HG02938 (cell line): ENCODE measurements around the gene RRAGD.

Source experiments
- ATAC-seq: cut with Tn5 transposase; IDR thresholded peaks from one replicate; pipeline ENCODE4 v1.9.1; 2021; ENCODE audit warnings: mild to moderate bottlenecking, moderate library complexity; ENCODE audit not compliant: unreplicated experiment

RRAGD gene

DNA sequence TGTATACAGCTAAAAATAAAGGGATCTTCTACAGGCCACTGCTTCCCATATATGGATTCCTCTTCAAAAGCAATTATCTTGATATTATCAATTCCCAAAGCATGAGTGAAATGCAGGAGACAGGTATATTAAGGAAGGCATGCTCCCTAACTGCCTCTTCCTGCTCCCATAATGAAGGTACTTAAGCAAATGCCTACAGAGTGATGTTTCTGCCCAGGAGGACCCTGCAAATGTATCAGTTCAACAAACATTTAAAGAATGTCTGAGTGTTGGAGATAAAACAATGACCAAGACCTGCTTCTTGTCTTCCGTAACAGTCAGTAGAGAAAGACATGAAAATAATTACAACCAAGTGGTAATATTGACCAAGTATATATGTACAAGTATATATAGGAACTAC is 63.7 kb downstream of the RRAGD start:
- no peak for ATAC-seq

DNA sequence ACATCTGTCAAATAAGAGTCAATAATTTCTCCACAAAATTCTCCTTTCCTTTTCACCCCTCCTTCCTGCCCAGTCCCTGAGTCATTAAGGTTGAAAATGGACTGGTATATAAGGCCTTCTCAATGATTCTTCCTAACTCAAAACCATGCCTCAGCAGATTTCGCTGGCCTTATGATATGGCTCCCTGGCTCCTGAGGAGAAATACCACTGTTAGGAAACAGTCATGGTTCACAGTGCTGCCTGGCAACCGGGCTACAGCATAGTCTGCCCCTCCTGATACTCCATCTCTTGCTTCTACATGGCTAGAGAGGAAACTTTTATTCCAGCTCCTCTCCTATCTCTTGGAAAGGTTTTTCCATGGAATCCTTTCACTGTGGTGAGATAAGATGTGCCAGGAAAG is 64.2 kb downstream of the RRAGD start:
- ATAC-seq: no peak

DNA sequence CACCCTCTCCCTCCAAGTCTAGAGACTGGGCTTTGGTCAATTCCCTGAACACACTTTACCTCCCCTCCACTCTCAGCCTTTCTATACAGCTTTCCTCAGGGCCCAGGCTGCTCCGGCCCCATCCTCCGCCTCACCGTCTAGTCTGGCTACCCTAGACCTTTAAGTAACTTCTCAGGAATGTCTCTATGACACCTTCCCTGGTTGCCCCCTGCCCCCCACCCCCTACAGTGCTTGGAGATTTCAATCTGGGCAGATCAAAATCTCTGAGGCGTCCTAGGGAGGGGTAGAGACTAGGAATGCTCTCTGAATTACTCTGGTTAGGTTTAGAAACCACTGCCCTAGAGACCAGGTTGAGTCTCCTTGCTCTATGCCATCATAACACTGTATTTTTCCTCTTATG is 65.6 kb downstream of the RRAGD start:
- ATAC-seq: no peak

DNA sequence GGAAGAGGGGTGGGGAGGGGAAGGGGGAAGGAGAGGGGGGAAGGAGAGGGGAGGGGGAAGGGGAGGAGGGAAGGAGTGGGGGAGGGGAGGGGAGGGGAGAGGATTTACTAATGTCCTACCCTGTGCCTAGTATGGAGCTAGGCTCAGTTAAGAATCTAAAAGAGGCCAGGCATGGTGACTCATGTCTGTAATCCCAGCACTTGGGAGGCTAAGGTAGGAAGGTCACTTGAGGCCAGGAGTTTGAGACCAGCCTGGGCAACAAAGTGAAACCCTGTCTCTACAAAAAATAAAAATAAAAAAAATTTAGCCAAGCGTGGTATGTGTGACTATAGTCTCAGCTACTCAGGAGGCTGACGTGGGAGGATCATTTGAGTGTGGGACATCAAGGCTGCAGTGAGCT is 72.5 kb downstream of the RRAGD start:
- ATAC-seq: no peak

DNA sequence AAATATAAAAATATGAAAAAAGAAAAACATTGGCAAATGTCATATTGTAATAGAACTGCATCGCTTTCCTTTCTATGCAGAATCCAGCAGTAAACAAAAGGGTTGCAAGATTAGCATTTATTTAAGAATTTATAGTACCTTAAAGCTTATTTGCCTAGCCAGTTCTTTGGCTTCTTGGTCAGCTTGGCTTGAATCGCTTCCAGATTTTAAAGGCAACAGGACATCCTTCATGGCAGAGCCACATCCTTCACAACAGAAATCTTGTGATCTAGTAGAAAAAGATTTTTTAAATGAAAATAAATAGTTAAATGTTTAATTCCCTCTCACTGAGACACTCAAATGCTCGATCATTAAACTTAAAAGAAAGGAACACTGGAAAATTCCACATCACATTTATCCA is 76.9 kb downstream of the RRAGD start:
- no peak for ATAC-seq

DNA sequence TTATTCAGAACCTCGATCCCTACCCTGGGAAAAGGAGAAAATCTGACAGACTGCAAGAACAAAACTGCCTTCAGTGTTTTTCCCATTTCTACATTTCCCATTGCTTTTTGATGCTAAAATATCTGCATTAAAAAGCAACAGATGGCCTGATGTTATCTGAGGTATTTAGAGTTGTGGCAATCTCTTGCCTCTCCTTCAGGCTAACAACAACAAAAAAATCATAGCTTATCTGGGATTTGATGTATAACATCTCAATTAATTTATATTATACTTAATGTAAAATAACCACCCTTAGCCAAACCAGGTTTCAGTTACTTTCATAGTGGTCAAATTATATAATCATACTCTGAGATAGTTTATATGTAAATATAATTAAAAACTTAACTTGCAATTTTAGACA is 81.2 kb downstream of the RRAGD start:
- ATAC-seq: no peak

DNA sequence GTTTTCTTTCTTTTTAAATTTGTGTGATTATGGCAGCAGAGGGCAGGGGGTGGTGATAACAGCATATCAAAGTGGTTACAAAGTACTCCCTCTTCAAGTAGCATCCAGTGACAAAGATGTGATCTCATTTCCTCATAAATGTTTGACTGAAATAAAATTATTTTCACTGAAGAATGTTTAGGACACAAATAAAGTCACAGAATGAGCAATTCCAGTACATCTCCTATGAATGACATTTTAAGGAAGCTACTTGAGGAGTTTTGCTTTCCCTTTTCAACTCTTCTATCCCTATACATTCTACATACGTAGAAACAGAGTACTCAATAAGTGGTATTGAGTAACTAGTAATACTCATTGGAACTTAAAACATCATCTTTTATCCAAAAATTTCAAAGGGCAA is 83.1 kb downstream of the RRAGD start:
- ATAC-seq: no peak

DNA sequence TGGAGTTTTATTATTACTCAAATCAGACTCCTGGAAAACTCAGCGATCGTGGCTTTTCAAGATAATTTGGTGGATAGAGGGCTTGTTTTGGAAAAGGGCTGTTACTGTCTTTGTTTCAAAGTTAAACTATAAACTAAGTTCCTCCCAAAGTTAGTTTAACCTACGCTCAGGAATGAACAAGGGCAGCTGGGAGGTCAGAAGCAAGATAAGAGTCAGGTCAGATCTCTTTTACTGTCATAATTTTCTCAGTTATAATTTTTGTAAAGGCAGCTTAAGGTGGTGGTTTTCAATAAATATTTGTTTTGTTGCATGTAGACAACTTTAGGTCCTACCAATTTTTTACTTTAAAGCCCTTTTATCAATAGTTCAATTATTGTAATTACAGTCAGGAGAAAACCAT is 87.8 kb downstream of the RRAGD start:
- no peak for ATAC-seq

DNA sequence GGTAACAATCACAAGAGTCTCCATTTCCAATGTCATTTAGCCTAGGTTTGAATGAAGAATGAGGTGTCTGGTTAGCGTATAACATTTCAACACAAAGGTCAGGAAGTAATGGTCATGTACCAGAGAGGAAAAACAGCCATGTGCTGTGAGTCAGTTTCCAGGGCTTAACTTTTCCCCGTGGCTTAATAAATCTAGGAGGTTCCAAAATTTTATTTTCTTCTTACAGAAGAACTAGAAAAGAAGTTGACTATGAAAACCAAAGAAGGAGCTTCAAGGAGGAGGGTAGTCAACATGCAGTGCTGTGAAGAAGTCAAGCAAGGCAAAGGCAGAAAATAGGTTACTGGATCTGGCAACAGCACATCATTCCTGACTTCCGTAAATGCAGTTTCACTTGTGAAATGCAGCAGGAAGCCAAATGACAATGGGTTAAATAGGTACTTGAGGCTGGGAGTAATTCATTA is 88.5 kb downstream of the RRAGD start:
- ATAC-seq: no peak

DNA sequence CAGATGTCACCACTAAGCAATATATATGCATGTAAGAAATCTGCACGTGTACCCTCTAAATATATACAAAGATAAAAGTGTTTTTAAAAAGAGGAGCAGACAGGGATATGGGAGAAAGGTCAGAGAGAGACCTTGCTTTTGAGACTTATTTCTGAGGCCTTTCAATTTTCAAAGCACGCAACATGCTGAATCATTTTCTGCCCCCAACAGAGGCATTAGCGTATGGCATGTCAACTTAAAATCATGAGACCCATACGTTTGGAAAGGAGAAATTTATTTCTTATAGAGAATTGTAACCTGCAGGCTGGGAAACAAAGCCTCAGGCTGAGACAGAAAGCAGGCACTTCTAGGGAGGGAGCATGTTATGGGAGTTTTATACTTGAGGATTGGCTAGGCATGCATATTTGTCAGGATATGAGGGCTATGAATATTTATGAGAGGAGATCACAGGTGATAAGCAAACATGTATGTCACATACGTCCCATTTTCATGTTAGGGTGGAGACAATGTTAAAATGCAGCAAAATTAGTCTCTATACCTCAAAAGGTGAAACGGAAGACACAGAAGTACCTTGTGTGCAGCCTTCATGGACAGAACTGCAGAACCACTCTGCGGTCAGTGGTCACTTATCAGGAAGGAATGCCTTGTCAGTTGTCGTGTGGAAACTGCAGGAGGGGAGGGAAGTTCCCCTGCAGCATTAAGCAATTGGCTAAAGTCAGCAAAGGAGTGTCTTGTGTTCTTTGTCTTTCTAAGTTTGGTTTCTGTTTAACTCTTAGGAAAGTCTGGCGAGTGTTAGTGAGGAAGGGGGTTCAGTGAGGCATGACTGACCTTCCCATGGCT is 90.7 kb downstream of the RRAGD start:
- ATAC-seq: no peak

DNA sequence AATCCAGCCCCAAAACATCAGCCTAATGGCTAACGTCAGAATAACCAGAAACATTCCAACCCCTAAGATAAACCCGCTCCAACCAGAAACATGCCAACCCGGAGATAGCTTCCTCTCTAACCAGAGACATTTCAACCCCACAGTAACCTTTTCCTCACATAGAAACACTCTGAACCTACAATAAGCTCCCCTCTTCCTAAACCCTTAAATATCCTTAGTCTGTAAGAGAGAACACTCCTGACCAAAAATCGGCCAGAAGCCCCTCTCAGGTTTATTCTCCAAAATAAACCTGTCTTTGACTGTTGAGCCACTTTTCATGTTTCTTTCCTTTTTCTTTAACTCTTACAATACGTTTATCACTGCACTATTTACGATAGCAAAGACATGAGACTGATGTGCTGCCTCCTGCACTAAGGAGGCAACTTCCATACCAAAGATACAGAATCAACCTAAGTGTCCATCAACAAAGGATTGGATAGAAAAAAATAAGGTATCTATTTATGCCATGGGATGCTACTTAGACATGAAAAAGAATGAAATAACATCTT is 92.0 kb downstream of the RRAGD start:
- ATAC-seq: no peak

DNA sequence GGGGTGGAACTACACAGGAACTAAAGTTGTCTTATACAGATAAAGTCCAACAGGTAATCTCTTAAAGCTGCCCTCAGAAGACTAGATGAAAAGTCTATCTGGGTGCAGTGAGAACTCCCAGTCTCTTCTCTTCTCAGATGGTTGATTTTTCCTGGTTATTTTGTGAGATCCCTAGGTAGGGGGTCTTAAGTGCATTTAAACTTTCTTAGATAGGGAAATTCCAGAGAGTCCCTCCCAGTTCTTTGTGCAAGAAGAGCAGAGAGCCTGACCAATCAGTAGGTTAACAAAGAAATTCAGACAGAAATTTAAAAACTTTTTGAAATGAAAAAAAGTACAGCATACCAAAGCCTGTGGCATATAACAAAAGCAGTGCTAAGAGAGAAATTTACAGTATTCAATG is 95.0 kb downstream of the RRAGD start:
- ATAC-seq: no peak

DNA sequence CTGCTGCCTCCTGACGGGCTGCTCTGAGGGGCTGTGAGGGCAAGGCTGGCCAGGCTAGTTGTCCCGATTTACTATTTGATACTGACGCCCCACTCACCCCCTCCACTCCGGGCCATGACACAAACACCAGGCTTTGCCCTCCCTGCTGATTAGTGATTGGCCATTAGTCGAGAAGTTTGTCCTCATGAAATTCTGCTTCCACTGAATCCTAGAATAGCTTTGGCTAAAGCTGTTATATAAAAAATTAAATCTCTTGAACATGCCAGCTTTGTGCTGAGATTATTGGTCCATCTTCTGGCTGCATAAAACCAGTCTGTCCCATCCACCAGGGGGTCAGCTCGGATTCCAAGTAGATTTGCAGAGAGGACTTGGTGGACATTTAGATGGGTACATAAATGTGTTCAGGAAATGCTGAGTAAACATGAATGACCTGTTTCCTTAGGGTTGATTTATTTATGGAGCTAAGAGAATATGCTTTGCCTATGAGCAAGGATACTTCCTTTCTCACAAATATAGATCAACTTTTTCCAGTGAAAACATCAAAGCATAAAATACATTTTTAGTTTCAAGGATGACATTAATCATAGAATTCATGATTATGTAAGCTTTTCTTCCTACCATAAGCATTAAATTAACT is 96.7 kb downstream of the RRAGD start, which contains the start of gene GABRR2:
Gene GABRR2, minus strand, starts transcription at position 51 of the 637 bp plus-strand sequence. CDS start 134 bp downstream, outside the sequence.
- ATAC-seq: no peak

DNA sequence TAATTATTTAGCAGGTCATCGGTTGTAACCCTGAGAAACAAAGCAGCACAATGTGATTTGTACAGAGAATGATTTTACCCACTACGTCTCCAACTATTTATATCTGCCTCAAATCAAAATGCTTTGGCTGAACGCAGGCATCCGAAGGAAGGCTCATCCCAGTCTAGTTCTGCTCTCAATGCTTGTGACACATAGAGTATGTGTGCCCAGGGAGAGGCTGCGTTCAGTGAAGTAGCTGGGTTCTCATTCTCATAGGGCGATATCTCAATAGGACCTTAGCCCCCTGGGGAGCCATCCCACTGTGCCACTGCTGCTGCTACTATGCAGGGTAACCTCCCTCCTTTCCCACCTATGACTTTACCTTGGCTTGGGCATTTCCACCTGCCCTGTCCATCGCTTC is 97.4 kb downstream of the RRAGD start:
- no peak for ATAC-seq
